KMS-11 (cell line): Measurements from ENCODE around the gene SAMD7.

Experiments
- H2AFZ ChIP-seq: fragments of 200-600 bp; sonication (generic); 2 replicates; pipeline ENCODE4 v1.6.1; 2016; ENCODE audit warnings: antibody characterized with exemption, mixed run types, low read depth
- H3K27ac ChIP-seq: fragments of 200-600 bp; sonication (generic); 2 replicates; pipeline ENCODE4 v1.6.1; 2016; ENCODE audit warnings: mild to moderate bottlenecking, mixed run types
- H3K27me3 ChIP-seq: fragments of 200-600 bp; sonication (generic); 2 replicates; pipeline ENCODE4 v1.6.1; 2017; ENCODE audit warnings: mild to moderate bottlenecking, low read depth, mixed run types, moderate library complexity; ENCODE audit not compliant: insufficient read depth
- H3K36me3 ChIP-seq: fragments of 200-600 bp; sonication (generic); 2 replicates; pipeline ENCODE4 v1.6.1; 2017; ENCODE audit warnings: mild to moderate bottlenecking, mixed run types; ENCODE audit not compliant: insufficient read depth
- H3K4me1 ChIP-seq: fragments of 200-600 bp; sonication (generic); 2 replicates; pipeline ENCODE4 v1.6.1; 2016; ENCODE audit warnings: mild to moderate bottlenecking, low read depth, mixed run types; ENCODE audit not compliant: poor library complexity, severe bottlenecking
- H3K4me2 ChIP-seq: fragments of 200-600 bp; sonication (generic); 2 replicates; pipeline ENCODE4 v1.7.0; 2016; ENCODE audit warnings: mild to moderate bottlenecking, mixed run types
- H3K4me3 ChIP-seq: fragments of 200-600 bp; sonication (generic); IDR thresholded peaks from 2 replicates; pipeline ENCODE4 v1.6.1; 2017; ENCODE audit warnings: low read depth, low read length, mixed read lengths; ENCODE audit not compliant: insufficient read depth
- H3K79me2 ChIP-seq: fragments of 200-600 bp; sonication (generic); 2 replicates; pipeline ENCODE4 v1.6.1; 2016; ENCODE audit warnings: low read depth, mixed run types; ENCODE audit not compliant: insufficient read depth
- H3K9ac ChIP-seq: fragments of 200-600 bp; sonication (generic); 2 replicates; pipeline ENCODE4 v1.6.1; 2016; ENCODE audit warnings: mild to moderate bottlenecking, mixed run types
- H4K20me1 ChIP-seq: fragments of 200-600 bp; sonication (generic); 2 replicates; pipeline ENCODE4 v1.6.1; 2016; ENCODE audit warnings: mild to moderate bottlenecking, mixed run types; ENCODE audit not compliant: insufficient read depth
- TF ChIP-seq, protein P1 (sequence below): fragments of 200-600 bp; sonication (generic); conservative IDR thresholded peaks from 2 replicates; pipeline ENCODE4 v1.6.1; 2017; ENCODE audit warnings: low read depth, mild to moderate bottlenecking, antibody characterized with exemption, low read length, moderate library complexity, mixed read lengths

The SAMD7 gene

GRCh38 chr3:169952045-169952444, 40.7 kb downstream of the SAMD7 start:
- Histone ChIP-seq H3K27me3 (no peaks in the 10 kb centered on the region), H4K20me1 (no peaks in the 10 kb centered on the region), H3K79me2 (no peaks in the 10 kb centered on the region), H3K36me3 (no peaks in the 10 kb centered on the region), H3K27ac (no peak overlapping the region), H3K4me2 (no peak overlapping the region), H3K4me1 (no peaks in the 10 kb centered on the region), H3K9ac (no peak overlapping the region), H2AFZ (no peak overlapping the region), H3K4me3 (no peak overlapping the region)
- TF ChIP-seq, protein P1, sequence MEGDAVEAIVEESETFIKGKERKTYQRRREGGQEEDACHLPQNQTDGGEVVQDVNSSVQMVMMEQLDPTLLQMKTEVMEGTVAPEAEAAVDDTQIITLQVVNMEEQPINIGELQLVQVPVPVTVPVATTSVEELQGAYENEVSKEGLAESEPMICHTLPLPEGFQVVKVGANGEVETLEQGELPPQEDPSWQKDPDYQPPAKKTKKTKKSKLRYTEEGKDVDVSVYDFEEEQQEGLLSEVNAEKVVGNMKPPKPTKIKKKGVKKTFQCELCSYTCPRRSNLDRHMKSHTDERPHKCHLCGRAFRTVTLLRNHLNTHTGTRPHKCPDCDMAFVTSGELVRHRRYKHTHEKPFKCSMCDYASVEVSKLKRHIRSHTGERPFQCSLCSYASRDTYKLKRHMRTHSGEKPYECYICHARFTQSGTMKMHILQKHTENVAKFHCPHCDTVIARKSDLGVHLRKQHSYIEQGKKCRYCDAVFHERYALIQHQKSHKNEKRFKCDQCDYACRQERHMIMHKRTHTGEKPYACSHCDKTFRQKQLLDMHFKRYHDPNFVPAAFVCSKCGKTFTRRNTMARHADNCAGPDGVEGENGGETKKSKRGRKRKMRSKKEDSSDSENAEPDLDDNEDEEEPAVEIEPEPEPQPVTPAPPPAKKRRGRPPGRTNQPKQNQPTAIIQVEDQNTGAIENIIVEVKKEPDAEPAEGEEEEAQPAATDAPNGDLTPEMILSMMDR: no peak

GRCh38 chr3:169953462-169954141, 42.2 kb downstream of the SAMD7 start:
- Histone ChIP-seq H3K27me3 (no peaks in the 10 kb centered on the region), H2AFZ (no peak overlapping the region), H3K36me3 (no peaks in the 10 kb centered on the region), H3K4me2 (no peak overlapping the region), H3K79me2 (no peaks in the 10 kb centered on the region), H3K9ac (no peak overlapping the region), H3K27ac (no peak overlapping the region), H3K4me3 (no peak overlapping the region), H3K4me1 (no peaks in the 10 kb centered on the region), H4K20me1 (no peaks in the 10 kb centered on the region)
- TF ChIP-seq, protein P1: no peak

GRCh38 chr3:169954142-169954756, 42.9 kb downstream of the SAMD7 start:
- H3K27me3 ChIP-seq: no peaks in the 10 kb centered on the region
- H3K4me2 ChIP-seq: no peak overlapping the region
- H3K36me3 ChIP-seq: no peaks in the 10 kb centered on the region
- H3K4me3 ChIP-seq: no peak overlapping the region
- no peak overlapping the region for H3K27ac ChIP-seq
- H3K4me1 ChIP-seq: no peaks in the 10 kb centered on the region
- TF ChIP-seq, protein P1: no peak
- H3K79me2 ChIP-seq: no peaks in the 10 kb centered on the region
- no peaks in the 10 kb centered on the region for H4K20me1 ChIP-seq
- H2AFZ ChIP-seq: no peak overlapping the region
- no peak overlapping the region for H3K9ac ChIP-seq

DNA sequence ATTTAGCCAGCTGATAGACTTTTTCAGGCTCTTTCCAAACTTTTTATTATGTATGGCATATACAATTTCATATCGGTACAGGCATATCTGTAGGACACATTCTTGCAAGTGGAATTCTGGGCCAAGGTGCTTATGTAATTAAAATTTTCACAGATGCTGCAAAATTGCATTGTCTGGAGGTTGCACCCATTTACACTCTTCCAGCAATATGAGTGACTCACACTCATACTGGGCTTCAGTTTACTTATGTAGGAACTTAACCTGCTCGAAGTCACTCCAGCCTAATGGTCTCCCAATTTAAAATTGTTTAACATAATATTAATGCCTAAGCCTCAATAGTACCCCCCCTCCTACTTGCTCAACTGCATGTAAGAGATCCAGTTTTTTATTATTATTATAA, 44.0 kb downstream of the SAMD7 start:
- Histone ChIP-seq H3K27ac (no peak overlapping the region), H2AFZ (no peak overlapping the region), H3K4me2 (no peak overlapping the region), H3K4me3 (no peak overlapping the region), H3K4me1 (no peaks in the 10 kb centered on the region), H3K36me3 (no peaks in the 10 kb centered on the region), H4K20me1 (no peaks in the 10 kb centered on the region), H3K9ac (no peak overlapping the region), H3K79me2 (no peaks in the 10 kb centered on the region), H3K27me3 (no peaks in the 10 kb centered on the region)
- TF ChIP-seq, protein P1: no peak
